ENCODE results near the gene ATP1A3. TPM values are rescaled to one million over a fixed set of nuclear protein-coding genes. Genes with fewer than 3 reads are reported as not detected.
A peak's percentile ranks its signal among the peaks of the same experiment; 100 is the strongest.

The ATP1A3 gene
- total and polyA plus RNA-seq, 11 donors, result 48.3 to 414 (median 226) TPM

- Histone ChIP-seq H3K9me3 (no peaks in the 10 kb centered on the region), H3K4me1 (peaks cover 0 to 25% (median 3%) of the 10 kb centered on the region in 12 donors), H3K27ac (no peak overlapping the region), H3K27me3 (peaks cover 7 to 86% (median 29%) of the 10 kb centered on the region in 9 donors), H3K4me3 (no peak overlapping the region), H3K36me3 (no peaks in the 10 kb centered on the region)
- DNase-seq (no peak), ATAC-seq (no peak)
- TF ChIP-seq POLR2A (IDR thresholded peaks at IDR 0.05) (no peak), CTCF (IDR thresholded peaks at IDR 0.05) (no peak)
- WGBS, 4 donors, result 3 to 4% (median 4%) methylated on average over 14 of the region's 14 CpGs
- intact Hi-C loops (cut with DNase I), result loop anchor here in 8 of 10 donors (2.0 to 5.0 kb wide), 5 partner anchors 34 to 79 kb away; partner anchors contain the start of gene ZNF574 (in 1 of the 8)
Observed at GRCh38 chr19:41997851-41998229, 3.8 kb upstream of the ATP1A3 start.

GRCh38 chr19:41997121-41997850, 3.3 kb upstream of the ATP1A3 start:
- H3K4me1 ChIP-seq, result peaks cover 0 to 27% (median 3%) of the 10 kb centered on the region in 12 donors
- no peak overlapping the region for H3K27ac ChIP-seq
- 1 to 5% (median 2%) methylated on average over 27 to 35 of the region's 35 CpGs for WGBS, 4 donors
- H3K27me3 ChIP-seq, result peaks cover 7 to 87% (median 29%) of the 10 kb centered on the region in 9 donors
- peak overlapping the region in 5 of 12 donors; percentile 19 to 36 (median 22) for H3K4me3 ChIP-seq
- intact Hi-C loops (cut with DNase I), result loop anchor here in 4 of 10 donors (5.0 kb wide), 3 partner anchors 35 to 80 kb away; partner anchors contain the start of gene ZNF574 (in 1 of the 4)
- TF ChIP-seq CTCF (IDR thresholded peaks at IDR 0.05), result no peak
- no peak for TF ChIP-seq POLR2A (IDR thresholded peaks at IDR 0.05)
- no peaks in the 10 kb centered on the region for H3K9me3 ChIP-seq
- ATAC-seq, result peak in 3 of 4 donors; percentile 16 to 42 (median 26)
- no peaks in the 10 kb centered on the region for H3K36me3 ChIP-seq
- DNase-seq, result peak in 2 of 5 donors; percentile 55 to 56

GRCh38 chr19:41995959-41996797, 2.1 kb upstream of the ATP1A3 start:
- TF ChIP-seq CTCF (IDR thresholded peaks at IDR 0.05) (no peak), POLR2A (IDR thresholded peaks at IDR 0.05) (no peak)
- Histone ChIP-seq H3K27me3 (peaks cover 7 to 84% (median 29%) of the 10 kb centered on the region in 9 donors), H3K4me1 (peaks cover 0 to 36% (median 3%) of the 10 kb centered on the region in 12 donors), H3K4me3 (no peak overlapping the region), H3K27ac (no peak overlapping the region), H3K36me3 (no peaks in the 10 kb centered on the region), H3K9me3 (no peaks in the 10 kb centered on the region)
- DNase-seq (no peak), ATAC-seq (no peak)
- WGBS, 4 donors, result 35 to 48% (median 45%) methylated on average over 12 of the region's 12 CpGs
- intact Hi-C loops (cut with DNase I), result loop anchor here in 4 of 10 donors (5.0 kb wide), 3 partner anchors 36 to 81 kb away; partner anchors contain the start of gene ZNF574 (in 1 of the 4)

Measured in heart left ventricle (tissue), 16 donors.